Measurements from ENCODE around the gene HTD2.
"Not testable (repeated sequence)": the region's sequence is repeated elsewhere in the genome, so short reads cannot be mapped to it uniquely, and the experiment has no call there.

The HTD2 gene

GRCh38 chr3:58285334-58285733 is 21.0 kb upstream of the HTD2 start:
- no peak for DNase-seq (ENCODE audit: low read depth, low spot score)
- Histone ChIP-seq H3K27me3 (ENCODE audit: insufficient read depth, insufficient read length) (no peaks in the 10 kb centered on the region), H3K4me1 (ENCODE audit: insufficient read depth, insufficient read length) (no peaks in the 10 kb centered on the region), H3K9me3 (ENCODE audit: insufficient read depth, low read length) (peaks cover 4% of the 10 kb centered on the region; the same call in 1 of the 2 replicates), H3K4me3 (ENCODE audit: insufficient read length, low read depth) (no peak overlapping the region), H3K9ac (ENCODE audit: insufficient read length, low read depth) (no peak overlapping the region), H3K36me3 (ENCODE audit: insufficient read depth, insufficient read length, low read length) (peaks cover 8% of the 10 kb centered on the region)
- TF ChIP-seq YY1 (IDR thresholded peaks at IDR 0.05; ENCODE audit: insufficient read depth, insufficient read length): no peak
- TF ChIP-seq ZNF274 (IDR thresholded peaks at IDR 0.05; ENCODE audit: low read depth, low read length): no peak
- no peak for TF ChIP-seq SUZ12 (IDR thresholded peaks at IDR 0.05; ENCODE audit: extremely low read depth, insufficient read depth, insufficient read length)

- H3K9me3 ChIP-seq (ENCODE audit: insufficient read depth, low read length): peaks cover 16% of the 10 kb centered on the region; the same call in 1 of the 2 replicates
- H3K36me3 ChIP-seq (ENCODE audit: insufficient read depth, insufficient read length, low read length): peaks cover 8% of the 10 kb centered on the region
- TF ChIP-seq YY1 (IDR thresholded peaks at IDR 0.05; ENCODE audit: insufficient read depth, insufficient read length) (no peak), SUZ12 (IDR thresholded peaks at IDR 0.05; ENCODE audit: extremely low read depth, insufficient read depth, insufficient read length) (no peak), ZNF274 (IDR thresholded peaks at IDR 0.05; ENCODE audit: low read depth, low read length) (no peak)
- H3K4me1 ChIP-seq (ENCODE audit: insufficient read depth, insufficient read length): no peaks in the 10 kb centered on the region
- H3K27me3 ChIP-seq (ENCODE audit: insufficient read depth, insufficient read length): no peaks in the 10 kb centered on the region
- H3K4me3 ChIP-seq (ENCODE audit: insufficient read length, low read depth): no peak overlapping the region
- no peak for DNase-seq (ENCODE audit: low read depth, low spot score)
- no peak overlapping the region for H3K9ac ChIP-seq (ENCODE audit: insufficient read length, low read depth)
Observed at GRCh38 chr3:58287354-58287753, 19.0 kb upstream of the HTD2 start.

GRCh38 chr3:58288011-58288728 is 18.1 kb upstream of the HTD2 start:
- Histone ChIP-seq H3K9ac (ENCODE audit: insufficient read length, low read depth) (no peak overlapping the region), H3K4me3 (ENCODE audit: insufficient read length, low read depth) (no peak overlapping the region), H3K4me1 (ENCODE audit: insufficient read depth, insufficient read length) (no peaks in the 10 kb centered on the region), H3K9me3 (ENCODE audit: insufficient read depth, low read length) (peaks cover 16% of the 10 kb centered on the region; the same call in 1 of the 2 replicates), H3K36me3 (ENCODE audit: insufficient read depth, insufficient read length, low read length) (peaks cover 8% of the 10 kb centered on the region), H3K27me3 (ENCODE audit: insufficient read depth, insufficient read length) (no peaks in the 10 kb centered on the region)
- DNase-seq (ENCODE audit: low read depth, low spot score): no peak
- TF ChIP-seq SUZ12 (IDR thresholded peaks at IDR 0.05; ENCODE audit: extremely low read depth, insufficient read depth, insufficient read length) (no peak), YY1 (IDR thresholded peaks at IDR 0.05; ENCODE audit: insufficient read depth, insufficient read length) (no peak), ZNF274 (IDR thresholded peaks at IDR 0.05; ENCODE audit: low read depth, low read length) (no peak)

- H3K27me3 ChIP-seq (ENCODE audit: insufficient read depth, insufficient read length); DNase-seq (ENCODE audit: low read depth, low spot score); H3K4me1 ChIP-seq (ENCODE audit: insufficient read depth, insufficient read length); H3K9ac ChIP-seq (ENCODE audit: insufficient read length, low read depth); H3K4me3 ChIP-seq (ENCODE audit: insufficient read length, low read depth); H3K36me3 ChIP-seq (ENCODE audit: insufficient read depth, insufficient read length, low read length): not testable (repeated sequence)
- H3K9me3 ChIP-seq (ENCODE audit: insufficient read depth, low read length): peaks cover 16% of the 10 kb centered on the region; the same call in 1 of the 2 replicates
Observed at GRCh38 chr3:58288964-58289613, 17.2 kb upstream of the HTD2 start.

DNA sequence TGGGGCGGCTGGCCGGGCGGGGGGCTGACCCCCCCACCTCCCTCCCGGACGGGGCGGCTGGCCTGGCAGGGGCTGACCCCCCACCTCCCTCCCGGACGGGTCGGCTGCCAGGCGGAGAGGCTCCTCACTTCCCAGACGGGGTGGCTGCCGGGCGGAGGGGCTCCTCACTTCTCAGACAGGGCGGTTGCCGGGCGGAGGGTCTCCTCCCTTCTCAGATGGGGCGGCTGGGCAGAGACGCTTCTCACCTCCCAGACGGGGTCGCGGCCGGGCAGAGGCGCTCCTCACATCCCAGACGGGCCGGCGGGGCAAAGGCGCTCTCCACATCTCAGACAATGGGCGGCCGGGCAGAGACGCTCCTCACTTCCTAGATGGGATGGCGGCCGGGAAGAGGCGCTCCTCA is 15.9 kb upstream of the HTD2 start:
- DNase-seq (ENCODE audit: low read depth, low spot score); H3K4me3 ChIP-seq (ENCODE audit: insufficient read length, low read depth); H3K9ac ChIP-seq (ENCODE audit: insufficient read length, low read depth); H3K36me3 ChIP-seq (ENCODE audit: insufficient read depth, insufficient read length, low read length); H3K27me3 ChIP-seq (ENCODE audit: insufficient read depth, insufficient read length); H3K4me1 ChIP-seq (ENCODE audit: insufficient read depth, insufficient read length): not testable (repeated sequence)
- H3K9me3 ChIP-seq (ENCODE audit: insufficient read depth, low read length): peaks cover 16% of the 10 kb centered on the region; the same call in 1 of the 2 replicates

DNA sequence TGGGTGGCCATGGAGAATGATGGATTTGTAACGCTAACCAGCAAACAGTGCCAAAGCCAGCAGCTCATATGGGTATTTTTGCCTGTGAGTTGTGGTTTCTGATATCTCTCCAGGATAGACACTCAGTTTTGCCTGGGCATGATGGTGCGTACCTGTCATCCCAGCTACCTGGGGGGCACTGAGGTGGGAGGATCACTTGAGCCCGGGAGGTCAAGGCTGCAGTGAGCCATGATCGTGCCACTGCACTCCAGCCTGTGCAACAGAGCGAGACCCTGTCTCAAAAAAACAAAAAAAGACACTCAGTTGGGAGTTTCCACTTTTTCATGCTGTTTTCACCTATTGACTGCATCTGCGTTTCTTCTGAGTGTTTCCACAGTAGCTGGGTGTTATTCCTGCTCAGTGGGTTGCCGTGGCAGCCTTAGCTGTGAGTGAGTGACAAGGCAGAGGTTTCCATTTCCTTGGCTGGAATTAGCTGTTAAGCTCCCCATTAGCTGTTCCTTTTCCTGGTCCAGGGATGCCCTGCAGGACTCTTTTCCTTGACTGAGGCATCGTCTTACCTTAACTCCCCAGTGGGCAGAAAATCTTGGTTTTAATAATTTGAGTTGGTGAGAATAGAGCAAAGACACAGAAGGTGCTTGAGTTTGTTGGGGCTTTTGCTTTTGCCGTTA is 14.5 kb upstream of the HTD2 start:
- no peak for DNase-seq (ENCODE audit: low read depth, low spot score)
- Histone ChIP-seq H3K4me3 (ENCODE audit: insufficient read length, low read depth) (no peak overlapping the region), H3K9ac (ENCODE audit: insufficient read length, low read depth) (no peak overlapping the region), H3K9me3 (ENCODE audit: insufficient read depth, low read length) (peaks cover 16% of the 10 kb centered on the region; the same call in 1 of the 2 replicates), H3K4me1 (ENCODE audit: insufficient read depth, insufficient read length) (peaks cover 7% of the 10 kb centered on the region), H3K27me3 (ENCODE audit: insufficient read depth, insufficient read length) (no peaks in the 10 kb centered on the region), H3K36me3 (ENCODE audit: insufficient read depth, insufficient read length, low read length) (no peaks in the 10 kb centered on the region)
- TF ChIP-seq SUZ12 (IDR thresholded peaks at IDR 0.05; ENCODE audit: extremely low read depth, insufficient read depth, insufficient read length) (no peak), YY1 (IDR thresholded peaks at IDR 0.05; ENCODE audit: insufficient read depth, insufficient read length) (no peak), ZNF274 (IDR thresholded peaks at IDR 0.05; ENCODE audit: low read depth, low read length) (no peak)

GRCh38 chr3:58292866-58293265 is 13.5 kb upstream of the HTD2 start:
- no peak for DNase-seq (ENCODE audit: low read depth, low spot score)
- H3K27me3 ChIP-seq (ENCODE audit: insufficient read depth, insufficient read length): no peaks in the 10 kb centered on the region
- H3K4me1 ChIP-seq (ENCODE audit: insufficient read depth, insufficient read length): peaks cover 7% of the 10 kb centered on the region
- no peak overlapping the region for H3K4me3 ChIP-seq (ENCODE audit: insufficient read length, low read depth)
- TF ChIP-seq SUZ12 (IDR thresholded peaks at IDR 0.05; ENCODE audit: extremely low read depth, insufficient read depth, insufficient read length) (no peak), YY1 (IDR thresholded peaks at IDR 0.05; ENCODE audit: insufficient read depth, insufficient read length) (no peak), ZNF274 (IDR thresholded peaks at IDR 0.05; ENCODE audit: low read depth, low read length) (no peak)
- no peak overlapping the region for H3K9ac ChIP-seq (ENCODE audit: insufficient read length, low read depth)
- H3K9me3 ChIP-seq (ENCODE audit: insufficient read depth, low read length): peaks cover 16% of the 10 kb centered on the region; the same call in 1 of the 2 replicates
- H3K36me3 ChIP-seq (ENCODE audit: insufficient read depth, insufficient read length, low read length): no peaks in the 10 kb centered on the region

Measured in NT2/D1 (cell line).